HFF-Myc (cell line): ENCODE results near the gene DPEP2.
A peak's percentile ranks its signal among the peaks of the same experiment; 100 is the strongest.

Experiments used
- DNase-seq: peaks from one replicate; pipeline ENCODE4 v3.0.0-alpha.2; 2011; ENCODE audit warnings: low read depth; ENCODE audit errors: extremely low read depth
- H3K4me3 ChIP-seq: replicated peaks from 2 replicates; pipeline ENCODE4 v1.5.1; 2011; ENCODE audit warnings: low read depth, mild to moderate bottlenecking, control low read depth, low read length
- CTCF ChIP-seq: IDR thresholded peaks from 2 replicates; pipeline ENCODE4 v1.5.1; 2012; ENCODE audit warnings: mild to moderate bottlenecking, low read depth, low read length, control low read depth; ENCODE audit errors: missing control alignments

DPEP2 gene

GRCh38 chr16:67993207-67994039, 5.9 kb downstream of the DPEP2 start:
- no peak overlapping the region for H3K4me3 ChIP-seq
- DNase-seq: no peak

GRCh38 chr16:67992661-67993206, 6.5 kb downstream of the DPEP2 start:
- DNase-seq: no peak
- no peak overlapping the region for H3K4me3 ChIP-seq
- no peak for TF ChIP-seq CTCF

More at GRCh38 chr16:67993207-67994039, 5.9 kb downstream of the DPEP2 start:
- peak; percentile 91 for TF ChIP-seq CTCF

- no peak for TF ChIP-seq CTCF
- no peak for DNase-seq
- H3K4me3 ChIP-seq: no peak overlapping the region
Observed at GRCh38 chr16:67990018-67990386, 9.3 kb downstream of the DPEP2 start.

GRCh38 chr16:67989322-67990017, 9.8 kb downstream of the DPEP2 start:
- no peak for TF ChIP-seq CTCF
- no peak overlapping the region for H3K4me3 ChIP-seq
- no peak for DNase-seq

- no peak for DNase-seq
- no peak for TF ChIP-seq CTCF
- H3K4me3 ChIP-seq: no peak overlapping the region
Observed at GRCh38 chr16:67988675-67989074, 10.6 kb downstream of the DPEP2 start.

GRCh38 chr16:67987460-67988160, 11.7 kb downstream of the DPEP2 start:
- TF ChIP-seq CTCF: no peak
- no peak overlapping the region for H3K4me3 ChIP-seq
- DNase-seq: no peak
